ENCODE results near the gene P2RY2.
A peak's percentile ranks its signal among the peaks of the same experiment; 100 is the strongest.
"Not testable (repeated sequence)": the region's sequence is repeated elsewhere in the genome, so short reads cannot be mapped to it uniquely, and the experiment has no call there.

Gene P2RY2

DNA sequence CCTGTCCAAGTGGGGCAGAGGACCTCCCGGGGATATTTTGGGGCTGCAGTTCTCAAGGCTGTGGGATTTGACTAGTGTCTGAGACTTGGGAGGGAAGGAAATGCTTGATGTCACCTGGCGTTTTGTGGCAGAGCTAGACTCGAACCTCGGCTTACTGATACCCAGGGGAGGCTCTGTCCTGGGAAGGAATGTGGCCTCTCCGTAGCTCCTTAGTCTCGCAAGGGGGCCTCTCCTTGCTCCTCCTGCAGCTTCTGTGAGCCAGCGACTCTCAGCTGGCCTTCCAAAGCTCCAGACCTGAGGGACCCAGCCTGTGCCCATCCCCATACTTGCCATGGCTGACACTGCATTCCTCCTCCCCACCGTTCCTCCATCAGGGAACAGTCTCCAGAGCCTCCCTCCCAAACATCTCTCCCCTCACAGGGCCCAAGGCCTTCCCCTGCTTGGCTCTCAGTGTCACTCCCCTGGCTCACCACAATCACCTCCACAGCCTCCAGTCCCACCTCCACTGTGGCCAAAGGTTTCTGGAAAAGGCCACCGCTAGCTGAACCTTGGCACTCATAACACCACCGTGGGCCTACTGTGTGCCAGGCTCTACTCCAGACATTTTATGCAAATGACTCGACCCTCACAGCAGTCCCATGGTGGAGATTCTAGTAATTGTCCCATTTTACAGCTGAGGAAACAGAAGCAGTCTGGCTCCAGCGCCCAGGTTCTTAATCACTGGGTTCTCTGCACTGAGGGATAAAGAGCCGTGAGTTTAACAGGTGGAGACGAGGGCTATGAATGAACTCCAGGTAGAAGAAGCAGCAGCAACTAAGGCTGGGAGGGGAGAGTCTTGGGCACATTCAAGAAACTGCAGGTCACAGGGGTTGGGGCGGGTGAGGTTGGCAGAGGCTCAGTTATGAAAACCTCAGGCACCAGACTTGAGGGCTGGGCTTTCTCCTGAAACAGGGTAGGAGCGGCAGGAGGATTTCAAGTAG is 12.1 kb downstream of the P2RY2 start:
- TF ChIP-seq TAF1 (IDR thresholded peaks at IDR 0.05; ENCODE audit: low read depth, low read length) (no peak), POU2F2 (IDR thresholded peaks at IDR 0.05; ENCODE audit: low read depth, low read length) (no peak), POLR2A (IDR thresholded peaks at IDR 0.05; ENCODE audit: low read depth, low read length) (no peak), SPI1 (IDR thresholded peaks at IDR 0.05; ENCODE audit: low read depth, low read length) (no peak), POLR2AphosphoS5 (IDR thresholded peaks at IDR 0.05; ENCODE audit: low read depth, low read length) (no peak), PAX5 (IDR thresholded peaks at IDR 0.05; ENCODE audit: insufficient read depth, low read length, severe bottlenecking) (no peak)
- no peak for DNase-seq (ENCODE audit: insufficient read length, low spot score)
- no peak for FAIRE-seq

DNA sequence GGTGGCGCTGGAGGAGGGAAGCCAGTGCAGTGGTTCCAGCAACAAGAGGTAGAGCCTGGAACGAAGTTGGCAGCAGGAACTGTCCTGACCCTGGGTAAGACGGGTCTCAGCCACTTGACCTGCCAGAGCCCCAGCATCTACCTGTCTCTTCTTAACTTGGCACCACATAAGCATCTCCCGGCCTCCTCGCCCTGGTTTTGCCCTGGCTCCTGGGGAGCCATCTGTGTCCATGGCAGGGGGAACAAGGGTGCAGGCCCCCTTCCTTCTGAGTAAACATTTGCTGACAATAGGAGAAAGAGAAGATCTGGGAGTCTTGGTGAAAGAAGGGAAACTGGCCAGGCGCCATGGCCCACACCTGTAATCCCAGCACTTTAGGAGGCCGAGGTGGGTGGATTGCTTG is 12.8 kb downstream of the P2RY2 start:
- FAIRE-seq = no peak
- no peak for TF ChIP-seq PAX5 (IDR thresholded peaks at IDR 0.05; ENCODE audit: insufficient read depth, low read length, severe bottlenecking)
- no peak for TF ChIP-seq SPI1 (IDR thresholded peaks at IDR 0.05; ENCODE audit: low read depth, low read length)
- no peak for TF ChIP-seq POLR2AphosphoS5 (IDR thresholded peaks at IDR 0.05; ENCODE audit: low read depth, low read length)
- no peak for TF ChIP-seq POLR2A (IDR thresholded peaks at IDR 0.05; ENCODE audit: low read depth, low read length)
- no peak for TF ChIP-seq TAF1 (IDR thresholded peaks at IDR 0.05; ENCODE audit: low read depth, low read length)
- TF ChIP-seq POU2F2 (IDR thresholded peaks at IDR 0.05; ENCODE audit: low read depth, low read length) = no peak
- DNase-seq (ENCODE audit: insufficient read length, low spot score) = no peak

DNA sequence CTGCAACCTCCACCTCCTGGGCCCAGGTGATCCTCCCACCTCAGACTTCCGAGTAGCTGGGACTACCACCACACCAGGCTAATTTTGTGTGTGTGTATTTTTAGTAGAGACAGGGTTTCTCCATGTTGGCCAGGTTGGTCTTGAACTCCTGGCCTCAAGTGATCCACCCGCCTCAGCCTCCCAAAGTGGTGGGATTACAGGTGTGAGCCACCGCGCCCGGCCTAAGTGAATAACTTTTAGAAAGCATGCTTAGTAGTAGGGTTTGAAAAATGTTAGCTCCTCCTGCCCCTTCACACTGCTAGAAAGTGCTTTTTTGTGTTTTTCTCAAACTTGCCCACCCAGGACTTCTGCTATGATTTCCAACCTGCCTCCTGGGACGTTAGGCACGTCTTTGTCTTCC is 14.4 kb downstream of the P2RY2 start:
- DNase-seq (ENCODE audit: insufficient read length, low spot score); FAIRE-seq: not testable (repeated sequence)

GRCh38 chr11:73233211-73233610 is 15.1 kb downstream of the P2RY2 start:
- FAIRE-seq = no peak
- TF ChIP-seq PAX5 (IDR thresholded peaks at IDR 0.05; ENCODE audit: insufficient read depth, low read length, severe bottlenecking) (no peak), POLR2A (IDR thresholded peaks at IDR 0.05; ENCODE audit: low read depth, low read length) (no peak), POLR2AphosphoS5 (IDR thresholded peaks at IDR 0.05; ENCODE audit: low read depth, low read length) (no peak), SPI1 (IDR thresholded peaks at IDR 0.05; ENCODE audit: low read depth, low read length) (no peak), POU2F2 (IDR thresholded peaks at IDR 0.05; ENCODE audit: low read depth, low read length) (no peak), TAF1 (IDR thresholded peaks at IDR 0.05; ENCODE audit: low read depth, low read length) (no peak)
- no peak for DNase-seq (ENCODE audit: insufficient read length, low spot score)

- TF ChIP-seq SPI1 (IDR thresholded peaks at IDR 0.05; ENCODE audit: low read depth, low read length) (no peak), PAX5 (IDR thresholded peaks at IDR 0.05; ENCODE audit: insufficient read depth, low read length, severe bottlenecking) (no peak), TAF1 (IDR thresholded peaks at IDR 0.05; ENCODE audit: low read depth, low read length) (no peak), POLR2AphosphoS5 (IDR thresholded peaks at IDR 0.05; ENCODE audit: low read depth, low read length) (no peak), POLR2A (IDR thresholded peaks at IDR 0.05; ENCODE audit: low read depth, low read length) (no peak), POU2F2 (IDR thresholded peaks at IDR 0.05; ENCODE audit: low read depth, low read length) (no peak)
- FAIRE-seq (no peak), DNase-seq (ENCODE audit: insufficient read length, low spot score) (no peak)
Measured at GRCh38 chr11:73233692-73234470, 15.8 kb downstream of the P2RY2 start.

DNA sequence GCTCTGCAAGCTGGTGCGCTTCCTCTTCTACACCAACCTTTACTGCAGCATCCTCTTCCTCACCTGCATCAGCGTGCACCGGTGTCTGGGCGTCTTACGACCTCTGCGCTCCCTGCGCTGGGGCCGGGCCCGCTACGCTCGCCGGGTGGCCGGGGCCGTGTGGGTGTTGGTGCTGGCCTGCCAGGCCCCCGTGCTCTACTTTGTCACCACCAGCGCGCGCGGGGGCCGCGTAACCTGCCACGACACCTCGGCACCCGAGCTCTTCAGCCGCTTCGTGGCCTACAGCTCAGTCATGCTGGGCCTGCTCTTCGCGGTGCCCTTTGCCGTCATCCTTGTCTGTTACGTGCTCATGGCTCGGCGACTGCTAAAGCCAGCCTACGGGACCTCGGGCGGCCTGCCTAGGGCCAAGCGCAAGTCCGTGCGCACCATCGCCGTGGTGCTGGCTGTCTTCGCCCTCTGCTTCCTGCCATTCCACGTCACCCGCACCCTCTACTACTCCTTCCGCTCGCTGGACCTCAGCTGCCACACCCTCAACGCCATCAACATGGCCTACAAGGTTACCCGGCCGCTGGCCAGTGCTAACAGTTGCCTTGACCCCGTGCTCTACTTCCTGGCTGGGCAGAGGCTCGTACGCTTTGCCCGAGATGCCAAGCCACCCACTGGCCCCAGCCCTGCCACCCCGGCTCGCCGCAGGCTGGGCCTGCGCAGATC is 16.5 kb downstream of the P2RY2 start:
- FAIRE-seq (no peak), DNase-seq (ENCODE audit: insufficient read length, low spot score) (no peak)
- no peak for TF ChIP-seq POLR2A (IDR thresholded peaks at IDR 0.05; ENCODE audit: low read depth, low read length)
- no peak for TF ChIP-seq POU2F2 (IDR thresholded peaks at IDR 0.05; ENCODE audit: low read depth, low read length)
- no peak for TF ChIP-seq POLR2AphosphoS5 (IDR thresholded peaks at IDR 0.05; ENCODE audit: low read depth, low read length)
- no peak for TF ChIP-seq PAX5 (IDR thresholded peaks at IDR 0.05; ENCODE audit: insufficient read depth, low read length, severe bottlenecking)
- no peak for TF ChIP-seq TAF1 (IDR thresholded peaks at IDR 0.05; ENCODE audit: low read depth, low read length)

DNA sequence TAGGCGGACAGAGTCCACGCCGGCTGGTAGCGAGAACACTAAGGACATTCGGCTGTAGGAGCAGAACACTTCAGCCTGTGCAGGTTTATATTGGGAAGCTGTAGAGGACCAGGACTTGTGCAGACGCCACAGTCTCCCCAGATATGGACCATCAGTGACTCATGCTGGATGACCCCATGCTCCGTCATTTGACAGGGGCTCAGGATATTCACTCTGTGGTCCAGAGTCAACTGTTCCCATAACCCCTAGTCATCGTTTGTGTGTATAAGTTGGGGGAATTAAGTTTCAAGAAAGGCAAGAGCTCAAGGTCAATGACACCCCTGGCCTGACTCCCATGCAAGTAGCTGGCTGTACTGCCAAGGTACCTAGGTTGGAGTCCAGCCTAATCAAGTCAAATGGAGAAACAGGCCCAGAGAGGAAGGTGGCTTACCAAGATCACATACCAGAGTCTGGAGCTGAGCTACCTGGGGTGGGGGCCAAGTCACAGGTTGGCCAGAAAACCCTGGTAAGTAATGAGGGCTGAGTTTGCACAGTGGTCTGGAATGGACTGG is 17.2 kb downstream of the P2RY2 start:
- no peak for TF ChIP-seq SPI1 (IDR thresholded peaks at IDR 0.05; ENCODE audit: low read depth, low read length)
- TF ChIP-seq POU2F2 (IDR thresholded peaks at IDR 0.05; ENCODE audit: low read depth, low read length) = no peak
- TF ChIP-seq PAX5 (IDR thresholded peaks at IDR 0.05; ENCODE audit: insufficient read depth, low read length, severe bottlenecking) = no peak
- TF ChIP-seq POLR2AphosphoS5 (IDR thresholded peaks at IDR 0.05; ENCODE audit: low read depth, low read length) = no peak
- no peak for DNase-seq (ENCODE audit: insufficient read length, low spot score)
- FAIRE-seq = no peak

DNA sequence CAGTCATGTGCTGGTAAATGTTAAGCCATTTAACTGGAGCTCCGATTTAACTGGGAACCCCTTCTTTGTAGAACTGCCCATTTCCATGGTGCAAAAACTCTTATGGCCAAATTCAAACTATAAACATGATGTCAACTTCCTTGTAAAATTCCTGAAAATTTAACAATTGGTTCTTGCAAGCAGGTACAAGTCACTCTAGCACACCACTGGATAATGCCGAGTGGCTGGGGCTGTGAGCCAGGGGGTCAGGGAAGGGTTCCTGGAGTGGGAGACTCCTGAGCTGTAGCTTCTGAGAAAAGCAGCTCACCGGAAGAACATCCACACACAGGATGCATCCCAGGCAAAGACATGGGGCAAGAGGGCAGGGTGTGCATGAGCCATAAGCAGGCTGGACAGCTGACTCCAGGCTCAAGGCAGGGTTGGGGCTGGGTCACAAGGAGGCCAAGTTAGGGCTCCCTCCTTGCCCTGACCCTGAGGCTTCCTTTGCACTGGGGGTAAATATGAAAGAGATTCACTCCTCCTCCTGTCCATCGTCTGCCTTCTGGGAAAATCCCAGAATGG is 18.2 kb downstream of the P2RY2 start:
- TF ChIP-seq SPI1 (IDR thresholded peaks at IDR 0.05; ENCODE audit: low read depth, low read length) = no peak
- no peak for TF ChIP-seq PAX5 (IDR thresholded peaks at IDR 0.05; ENCODE audit: insufficient read depth, low read length, severe bottlenecking)
- no peak for TF ChIP-seq POLR2A (IDR thresholded peaks at IDR 0.05; ENCODE audit: low read depth, low read length)
- DNase-seq (ENCODE audit: insufficient read length, low spot score) = no peak
- FAIRE-seq = no peak

DNA sequence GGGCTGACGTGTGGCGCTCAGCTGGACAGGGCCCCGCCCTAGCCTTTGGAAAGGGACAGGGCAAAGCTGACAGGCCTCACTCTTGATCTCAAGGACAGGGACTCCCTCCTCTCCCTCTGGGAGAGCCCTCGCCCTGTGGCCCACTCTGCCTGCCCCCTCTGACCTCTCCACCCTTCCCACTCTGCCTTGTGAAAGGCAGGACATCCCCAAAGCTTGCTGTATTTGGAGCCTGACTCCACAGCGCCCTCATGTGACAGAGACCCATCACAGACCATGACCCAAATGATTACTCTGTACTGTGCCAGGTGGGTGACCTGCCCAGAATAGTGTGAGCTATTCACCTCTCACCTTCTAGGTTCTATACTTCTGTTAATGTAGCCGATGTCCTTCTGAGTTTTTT is 18.8 kb downstream of the P2RY2 start:
- peak; percentile 79 for FAIRE-seq
- no peak for TF ChIP-seq SPI1 (IDR thresholded peaks at IDR 0.05; ENCODE audit: low read depth, low read length)
- peak; percentile 72 for DNase-seq (ENCODE audit: insufficient read length, low spot score)
